WTC11 (cell line): ENCODE data around the gene SMO. TPM values are rescaled to one million over a fixed set of nuclear protein-coding genes. Genes with fewer than 3 reads are reported as not detected.

Source experiments
- ATAC-seq: fragments of 200-7000 bp; cut with Tn5 transposase; 2 replicates; pipeline ENCODE4 v1.10.0; 2021; ENCODE audit warnings: mild to moderate bottlenecking, moderate library complexity
- CTCF ChIA-PET: fragments of 300-600 bp; sonication (Branson Sonifier 250); formaldehyde crosslinking; loops from one replicate; lab custom pipeline; 2021; ENCODE audit warnings: antibody characterized with exemption; lab: Charles Lee
- POLR2A ChIA-PET: fragments of 350-600 bp; sonication (Branson Sonifier 250); formaldehyde crosslinking; loops from one replicate; lab custom pipeline; 2021; ENCODE audit warnings: antibody characterized with exemption; lab: Charles Lee
- DNase-seq: peaks from one replicate; pipeline ENCODE4 v3.0.0; 2021; ENCODE audit warnings: low spot score
- H3K27ac Mint-ChIP-seq: 2 replicates; pipeline ENCODE4 v1.8.0; 2021; ENCODE audit warnings: mixed read lengths
- H3K27me3 Mint-ChIP-seq: 2 replicates; pipeline ENCODE4 v1.8.0; 2021; ENCODE audit warnings: low read depth, mild to moderate bottlenecking, moderate library complexity, mixed read lengths
- H3K36me3 Mint-ChIP-seq: 2 replicates; pipeline ENCODE4 v1.8.0; 2021; ENCODE audit warnings: mixed read lengths
- H3K4me1 Mint-ChIP-seq: 2 replicates; pipeline ENCODE4 v1.8.0; 2022; ENCODE audit warnings: mixed read lengths
- H3K4me3 Mint-ChIP-seq: 2 replicates; pipeline ENCODE4 v1.8.0; 2021; ENCODE audit warnings: mild to moderate bottlenecking, moderate library complexity, mixed read lengths
- H3K9me3 Mint-ChIP-seq: 2 replicates; pipeline ENCODE4 v1.8.0; 2021; ENCODE audit warnings: mixed read lengths
- CREM ChIP-seq: sonication (generic); formaldehyde crosslinking; IDR thresholded peaks from 2 replicates; pipeline ENCODE4 v1.8.1; 2022; ENCODE audit warnings: mild to moderate bottlenecking, missing genetic modification reagents, moderate library complexity
- CTCF ChIP-seq: fragments of 200-600 bp; IDR thresholded peaks from 2 replicates; pipeline ENCODE4 v1.8.0; 2022; ENCODE audit warnings: antibody characterized with exemption
- ERG ChIP-seq: fragments of 250-450 bp; sonication (Bioruptor Pico); IDR thresholded peaks from 2 replicates; pipeline ENCODE4 v1.8.0; 2021; ENCODE audit warnings: mild to moderate bottlenecking
- FOXJ3 ChIP-seq: sonication (generic); formaldehyde crosslinking; IDR thresholded peaks from 2 replicates; pipeline ENCODE4 v1.9.0; 2021; ENCODE audit warnings: missing genetic modification reagents, mild to moderate bottlenecking, borderline replicate concordance
- JAZF1 ChIP-seq: fragments of 250-450 bp; sonication (Bioruptor Pico); IDR thresholded peaks from 2 replicates; pipeline ENCODE4 v1.9.0; 2021; ENCODE audit warnings: moderate library complexity, mild to moderate bottlenecking, inconsistent platforms
- MAX ChIP-seq: sonication (generic); formaldehyde crosslinking; IDR thresholded peaks from 2 replicates; pipeline ENCODE4 v1.8.0; 2022; ENCODE audit warnings: mild to moderate bottlenecking, missing genetic modification reagents
- NR3C1 ChIP-seq: sonication (generic); formaldehyde crosslinking; conservative IDR thresholded peaks from 2 replicates; pipeline ENCODE4 v1.8.1; 2023; ENCODE audit warnings: low read depth, mild to moderate bottlenecking, missing genetic modification reagents
- TEAD4 ChIP-seq: sonication (generic); formaldehyde crosslinking; IDR thresholded peaks from 2 replicates; pipeline ENCODE4 v1.8.0; 2022; ENCODE audit warnings: mild to moderate bottlenecking, missing genetic modification reagents
- TP53 ChIP-seq: sonication (generic); formaldehyde crosslinking; IDR thresholded peaks from 2 replicates; pipeline ENCODE4 v1.8.1; 2023; ENCODE audit warnings: mild to moderate bottlenecking, missing genetic modification reagents
- ZBTB21 ChIP-seq: sonication (generic); formaldehyde crosslinking; IDR thresholded peaks from 2 replicates; pipeline ENCODE4 v1.8.1; 2023; ENCODE audit warnings: mild to moderate bottlenecking, missing genetic modification reagents, borderline replicate concordance
- ZNF138 ChIP-seq: sonication (generic); formaldehyde crosslinking; conservative IDR thresholded peaks from 2 replicates; pipeline ENCODE4 v1.8.1; 2022; ENCODE audit warnings: mild to moderate bottlenecking, moderate library complexity, missing genetic modification reagents
- ZNF232 ChIP-seq: sonication (generic); formaldehyde crosslinking; IDR thresholded peaks from 2 replicates; pipeline ENCODE4 v1.8.0; 2022; ENCODE audit warnings: mild to moderate bottlenecking, missing genetic modification reagents
- ZNF263 ChIP-seq: sonication (generic); formaldehyde crosslinking; IDR thresholded peaks from 2 replicates; pipeline ENCODE4 v1.8.1; 2022; ENCODE audit warnings: low read depth, mild to moderate bottlenecking, moderate library complexity, missing genetic modification reagents
- ZNF671 ChIP-seq: fragments of 250-450 bp; sonication (Bioruptor Pico); IDR thresholded peaks from 2 replicates; pipeline ENCODE4 v1.8.0; 2021; ENCODE audit warnings: mild to moderate bottlenecking
- ZSCAN18 ChIP-seq: fragments of 250-450 bp; sonication (Bioruptor Pico); IDR thresholded peaks from 2 replicates; pipeline ENCODE4 v2.1.2; 2022; ENCODE audit warnings: mild to moderate bottlenecking, moderate library complexity
- total RNA-seq: library from RNA; stranded (reverse); gene quantifications from 3 replicates; pipeline ENCODE4 v1.2.3, GENCODE V29; 2021
- TF ChIP-seq, protein P1 (sequence below): sonication (generic); formaldehyde crosslinking; IDR thresholded peaks from 2 replicates; pipeline ENCODE4 v1.8.0; 2023; ENCODE audit warnings: missing genetic modification reagents
- TF ChIP-seq, protein P2 (sequence below): fragments of 250-450 bp; sonication (Bioruptor Pico); IDR thresholded peaks from 2 replicates; pipeline ENCODE4 v1.9.0; 2021; ENCODE audit warnings: moderate library complexity, mild to moderate bottlenecking, inconsistent platforms, borderline replicate concordance

SMO gene
- total RNA-seq, 1 experiment from 2014 or later, result 56.9 TPM

- TF ChIP-seq ZSCAN18 (no peak), MAX (no peak), CREM (CRISPR knock-in tag) (no peak), ZNF232 (no peak), ZBTB21 (CRISPR knock-in tag) (no peak), TP53 (no peak), ZNF138 (CRISPR knock-in tag) (no peak)
- TF ChIP-seq, protein P1, sequence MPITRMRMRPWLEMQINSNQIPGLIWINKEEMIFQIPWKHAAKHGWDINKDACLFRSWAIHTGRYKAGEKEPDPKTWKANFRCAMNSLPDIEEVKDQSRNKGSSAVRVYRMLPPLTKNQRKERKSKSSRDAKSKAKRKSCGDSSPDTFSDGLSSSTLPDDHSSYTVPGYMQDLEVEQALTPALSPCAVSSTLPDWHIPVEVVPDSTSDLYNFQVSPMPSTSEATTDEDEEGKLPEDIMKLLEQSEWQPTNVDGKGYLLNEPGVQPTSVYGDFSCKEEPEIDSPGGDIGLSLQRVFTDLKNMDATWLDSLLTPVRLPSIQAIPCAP (CRISPR knock-in tag), result no peak
Observed at GRCh38 chr7:129149511-129149910, 38.9 kb upstream of the SMO start (continued).

DNA sequence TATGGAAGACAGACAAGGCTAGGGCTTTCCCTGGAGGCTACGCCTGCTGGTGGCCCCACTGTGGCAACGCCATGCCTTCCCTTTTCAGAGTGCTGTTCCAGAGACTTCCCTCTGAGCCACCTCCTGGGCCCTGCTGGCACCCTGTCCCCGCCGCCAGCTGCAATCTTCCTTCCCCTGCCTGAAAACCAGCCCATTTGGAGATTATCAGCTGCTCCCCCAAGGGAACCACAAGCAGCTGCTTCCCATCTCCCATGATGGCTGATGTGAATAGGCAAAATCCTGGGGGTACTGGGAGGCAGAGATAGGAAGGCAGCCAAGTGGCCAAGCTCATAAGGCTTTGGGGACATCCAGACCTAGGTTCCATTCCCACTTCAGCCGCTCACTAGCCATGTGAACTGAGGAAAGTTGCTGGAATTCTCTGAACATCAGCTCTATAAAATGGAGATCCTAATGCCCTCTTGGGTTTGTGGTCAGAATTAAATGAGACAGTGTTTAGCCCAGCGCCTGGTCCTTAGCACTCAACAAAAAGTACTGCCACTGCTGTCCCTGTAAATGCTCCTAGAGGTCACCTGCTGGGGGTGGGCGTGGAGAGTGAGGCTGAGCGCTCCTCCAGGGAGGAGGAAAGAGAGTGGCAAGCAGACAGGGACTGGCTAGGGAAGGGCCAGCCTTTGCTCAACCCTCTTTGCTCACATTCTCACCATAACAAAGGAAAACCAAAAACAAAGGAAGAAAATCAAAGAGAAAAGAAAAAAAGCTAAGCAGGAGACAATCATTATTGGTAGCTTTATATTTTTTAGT, 38.0 kb upstream of the SMO start:
- Mint-ChIP-seq H3K4me3 (no peak overlapping the region), H3K9me3 (no peaks in the 10 kb centered on the region), H3K27ac (peak overlapping the region; percentile 26; the same call in 1 of the 2 replicates), H3K36me3 (peaks cover 4% of the 10 kb centered on the region; the same call in 1 of the 2 replicates), H3K27me3 (peaks cover 8% of the 10 kb centered on the region), H3K4me1 (peaks cover 21% of the 10 kb centered on the region)
- ChIA-PET CTCF (interaction anchor here (0.6 to 2.5 kb wide), 8 partner anchors 13 to 458 kb away, joined by 3 to 27 read pairs (median 6); no protein-coding TSS in a partner anchor), POLR2A (interaction anchor here (1.0 kb wide), 1 partner anchor 18 kb away, joined by 5 read pairs; no protein-coding TSS in a partner anchor)
- ATAC-seq (peak; percentile 95), DNase-seq (peak; percentile 54)
- TF ChIP-seq TEAD4 (CRISPR knock-in tag), result no peak
- peak; percentile 53; the same call in 1 of the 2 replicates for TF ChIP-seq ZNF263 (CRISPR knock-in tag)

DNA sequence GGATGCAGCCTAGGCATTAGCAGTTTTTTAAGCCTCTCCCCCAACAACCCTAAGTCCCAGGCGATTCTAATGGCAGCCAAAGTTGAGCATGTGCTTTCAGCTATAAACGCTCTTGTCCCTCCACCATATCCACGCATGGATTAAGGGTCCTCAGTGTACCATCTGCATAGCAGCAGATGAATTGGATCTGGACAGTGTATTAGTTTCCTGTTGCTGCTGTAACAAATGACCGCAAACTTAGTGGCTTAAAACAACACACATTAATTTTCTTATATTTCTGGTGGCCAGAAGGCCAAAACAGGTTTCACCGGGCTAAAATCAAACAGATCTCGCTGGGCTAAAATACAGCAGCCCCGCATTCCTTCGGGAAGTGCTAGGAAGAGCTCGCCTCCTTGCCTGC, 30.8 kb upstream of the SMO start:
- Mint-ChIP-seq H3K27me3 (no peaks in the 10 kb centered on the region; the same call in 1 of the 2 replicates), H3K27ac (no peak overlapping the region), H3K36me3 (peaks cover 2% of the 10 kb centered on the region; the same call in 1 of the 2 replicates), H3K9me3 (peaks cover 11% of the 10 kb centered on the region), H3K4me3 (no peak overlapping the region), H3K4me1 (no peaks in the 10 kb centered on the region)
- ChIA-PET POLR2A (no interaction called here), CTCF (interaction anchor here (1.2 to 1.5 kb wide), 2 partner anchors 11 to 66 kb away, joined by 3 to 4 read pairs; no protein-coding TSS in a partner anchor)
- DNase-seq, result no peak
- TF ChIP-seq NR3C1 (CRISPR knock-in tag) (no peak), CTCF (no peak), JAZF1 (no peak), ERG (no peak), FOXJ3 (CRISPR knock-in tag) (no peak), ZNF671 (CRISPR knock-in tag) (no peak)
- TF ChIP-seq, protein P2, sequence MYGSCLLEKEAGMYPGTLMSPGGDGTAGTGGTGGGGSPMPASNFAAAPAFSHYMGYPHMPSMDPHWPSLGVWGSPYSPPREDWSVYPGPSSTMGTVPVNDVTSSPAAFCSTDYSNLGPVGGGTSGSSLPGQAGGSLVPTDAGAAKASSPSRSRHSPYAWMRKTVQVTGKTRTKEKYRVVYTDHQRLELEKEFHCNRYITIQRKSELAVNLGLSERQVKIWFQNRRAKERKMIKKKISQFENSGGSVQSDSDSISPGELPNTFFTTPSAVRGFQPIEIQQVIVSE (CRISPR knock-in tag), result no peak
- ATAC-seq, result no peak
